Breast epithelium (tissue), 4 donors: ENCODE results near the gene CFAP119. TPM values are rescaled to one million over a fixed set of nuclear protein-coding genes. Genes with fewer than 3 reads are reported as not detected.

Experiments
- DNase-seq, 2 donors: peaks; one replicate each; pipeline ENCODE4 v3.0.0-alpha.2; 2019; ENCODE audit warnings: low spot score in 2 of 2
- H3K27ac ChIP-seq, 2 donors: fragments of 200-600 bp; sonication (generic) in 1 of 2; one replicate each; pipeline ENCODE4 v1.5.1; 2016 to 2019; ENCODE audit warnings: mild to moderate bottlenecking in 1 of 2
- H3K27me3 ChIP-seq, 2 donors: fragments of 200-600 bp; sonication (generic) in 1 of 2; one replicate each; pipeline versions ENCODE4 v1.5.1 to v1.6.0; 2017 to 2019; ENCODE audit warnings: control low read depth in 1 of 2, mild to moderate bottlenecking in 1 of 2
- H3K36me3 ChIP-seq: fragments of 200-600 bp; one replicate; pipeline ENCODE4 v1.5.1; 2019
- H3K4me1 ChIP-seq, 2 donors: fragments of 200-600 bp; sonication (generic); one replicate each; pipeline ENCODE4 v1.5.1; 2016 to 2019; ENCODE audit warnings: control low read depth in 1 of 2
- H3K4me3 ChIP-seq, 3 donors: fragments of 200-600 bp; sonication (generic); 1 replicate in 2 of 3; 2 replicates in 1 of 3; pipeline ENCODE4 v1.5.1; 2016 to 2019; ENCODE audit warnings: mild to moderate bottlenecking in 3 of 3, moderate library complexity in 2 of 3
- H3K9me3 ChIP-seq, 2 donors: fragments of 200-600 bp; sonication (generic) in 1 of 2; one replicate each; pipeline ENCODE4 v1.5.1; 2016 to 2019; ENCODE audit warnings: control low read depth in 1 of 2
- POLR2A ChIP-seq: fragments of 450-650 bp; IDR thresholded peaks from one replicate; pipeline ENCODE4 v1.6.1; 2016; ENCODE audit warnings: antibody characterized with exemption, mild to moderate bottlenecking, moderate library complexity
- POLR2AphosphoS5 ChIP-seq, 3 donors: sonication (generic); formaldehyde crosslinking; IDR thresholded peaks; one replicate each; pipeline ENCODE4 v1.6.1; 2017; ENCODE audit warnings: antibody characterized with exemption in 3 of 3
- intact Hi-C: fragments of 100-400 bp; cut with DNase I; formaldehyde crosslinking; loops from one replicate; pipeline ENCODE4 v1.15.1; 2023; ENCODE audit warnings: low total_unique reads
- total RNA-seq, 3 donors: library from RNA; depleted of rRNA; stranded (reverse); fragments of >200 nt; gene quantifications; one replicate each; pipeline ENCODE4 v1.1.0, GENCODE V29; 2016
- TF ChIP-seq, protein P1 (sequence below), 3 donors: fragments of 450-650 bp; IDR thresholded peaks; one replicate each; pipeline ENCODE4 v1.5.1; 2016 to 2017; ENCODE audit warnings: antibody characterized with exemption in 3 of 3, mild to moderate bottlenecking in 3 of 3, moderate library complexity in 3 of 3

The CFAP119 gene
- total RNA-seq, 3 donors from 2014 or later = 1.4 to 17.1 (median 13.4) TPM

GRCh38 chr16:30767767-30768465 lies 6.1 kb upstream of the CFAP119 start:
- H3K9me3 ChIP-seq = no peaks in the 10 kb centered on the region
- H3K4me3 ChIP-seq = no peak overlapping the region
- peaks cover 32% of the 10 kb centered on the region for H3K36me3 ChIP-seq
- TF ChIP-seq POLR2AphosphoS5 (IDR thresholded peaks at IDR 0.05) (no peak), POLR2A (no peak)
- TF ChIP-seq, protein P1, sequence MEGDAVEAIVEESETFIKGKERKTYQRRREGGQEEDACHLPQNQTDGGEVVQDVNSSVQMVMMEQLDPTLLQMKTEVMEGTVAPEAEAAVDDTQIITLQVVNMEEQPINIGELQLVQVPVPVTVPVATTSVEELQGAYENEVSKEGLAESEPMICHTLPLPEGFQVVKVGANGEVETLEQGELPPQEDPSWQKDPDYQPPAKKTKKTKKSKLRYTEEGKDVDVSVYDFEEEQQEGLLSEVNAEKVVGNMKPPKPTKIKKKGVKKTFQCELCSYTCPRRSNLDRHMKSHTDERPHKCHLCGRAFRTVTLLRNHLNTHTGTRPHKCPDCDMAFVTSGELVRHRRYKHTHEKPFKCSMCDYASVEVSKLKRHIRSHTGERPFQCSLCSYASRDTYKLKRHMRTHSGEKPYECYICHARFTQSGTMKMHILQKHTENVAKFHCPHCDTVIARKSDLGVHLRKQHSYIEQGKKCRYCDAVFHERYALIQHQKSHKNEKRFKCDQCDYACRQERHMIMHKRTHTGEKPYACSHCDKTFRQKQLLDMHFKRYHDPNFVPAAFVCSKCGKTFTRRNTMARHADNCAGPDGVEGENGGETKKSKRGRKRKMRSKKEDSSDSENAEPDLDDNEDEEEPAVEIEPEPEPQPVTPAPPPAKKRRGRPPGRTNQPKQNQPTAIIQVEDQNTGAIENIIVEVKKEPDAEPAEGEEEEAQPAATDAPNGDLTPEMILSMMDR (IDR thresholded peaks at IDR 0.05) = no peak
- no peak for DNase-seq
- intact Hi-C loops = no loop called here
- peaks cover 0 to 11% of the 10 kb centered on the region in 2 donors for H3K4me1 ChIP-seq
- no peak overlapping the region for H3K27ac ChIP-seq
- no peaks in the 10 kb centered on the region for H3K27me3 ChIP-seq

DNA sequence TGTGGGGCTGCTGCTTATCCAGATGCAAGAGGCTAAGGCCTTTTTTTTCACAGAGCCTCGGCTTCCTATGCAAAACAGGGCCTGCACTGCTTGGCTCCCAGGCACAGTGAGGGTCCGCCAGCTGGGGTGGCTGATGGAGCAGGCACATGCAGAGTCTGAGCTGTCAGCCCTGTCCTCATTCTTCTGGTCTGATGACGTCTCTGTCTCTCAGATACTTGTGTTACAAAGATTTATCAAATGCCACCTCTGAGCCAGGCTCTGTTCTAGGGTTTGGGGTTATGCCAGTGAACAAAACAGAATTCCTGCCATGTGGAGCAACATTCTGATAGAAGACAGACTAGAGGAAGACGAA lies 5.0 kb upstream of the CFAP119 start:
- no peak for DNase-seq
- no peaks in the 10 kb centered on the region for H3K9me3 ChIP-seq
- H3K27ac ChIP-seq = no peak overlapping the region
- H3K4me3 ChIP-seq = no peak overlapping the region
- TF ChIP-seq POLR2AphosphoS5 (IDR thresholded peaks at IDR 0.05) = no peak
- TF ChIP-seq POLR2A = no peak
- TF ChIP-seq, protein P1 (IDR thresholded peaks at IDR 0.05) = no peak
- peaks cover 0 to 13% of the 10 kb centered on the region in 2 donors for H3K4me1 ChIP-seq
- H3K27me3 ChIP-seq = no peaks in the 10 kb centered on the region
- peaks cover 27% of the 10 kb centered on the region for H3K36me3 ChIP-seq
- intact Hi-C loops = no loop called here

DNA sequence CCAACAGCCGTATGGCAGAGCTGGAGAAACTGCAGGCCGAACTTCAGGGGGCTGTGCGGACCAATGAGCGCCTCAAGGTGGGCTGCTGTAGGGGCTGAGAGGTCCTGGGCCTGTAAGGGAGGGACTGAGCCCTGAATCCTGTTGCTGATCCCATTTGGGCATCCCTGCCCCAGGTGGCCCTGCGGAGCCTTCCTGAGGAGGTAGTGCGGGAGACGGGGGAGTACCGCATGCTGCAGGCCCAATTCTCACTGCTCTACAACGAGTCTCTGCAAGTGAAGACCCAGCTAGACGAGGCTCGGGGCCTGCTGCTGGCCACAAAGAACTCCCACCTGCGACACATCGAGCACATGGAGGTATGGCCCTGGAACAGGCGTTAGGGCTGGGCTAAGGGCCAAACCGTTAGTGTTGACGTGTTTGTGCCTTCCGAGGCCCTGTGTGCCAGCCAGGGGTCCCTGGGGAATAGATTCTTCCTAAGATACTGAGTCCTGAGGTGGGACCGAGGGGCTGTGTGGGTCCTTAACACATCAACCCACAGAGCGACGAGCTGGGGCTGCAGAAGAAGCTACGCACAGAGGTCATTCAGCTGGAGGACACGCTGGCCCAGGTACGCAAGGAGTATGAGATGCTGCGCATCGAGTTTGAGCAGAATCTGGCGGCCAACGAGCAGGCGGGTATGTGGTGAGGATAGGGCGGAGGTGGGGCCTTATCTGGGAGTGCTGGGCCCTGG lies 4.5 kb upstream of the CFAP119 start:
- Histone ChIP-seq H3K4me3 (no peak overlapping the region), H3K4me1 (peaks cover 0 to 13% of the 10 kb centered on the region in 2 donors), H3K36me3 (peaks cover 24% of the 10 kb centered on the region), H3K27ac (no peak overlapping the region), H3K27me3 (no peaks in the 10 kb centered on the region), H3K9me3 (no peaks in the 10 kb centered on the region)
- no peak for DNase-seq
- TF ChIP-seq POLR2A (no peak), POLR2AphosphoS5 (IDR thresholded peaks at IDR 0.05) (no peak)
- TF ChIP-seq, protein P1 (IDR thresholded peaks at IDR 0.05) = no peak
- intact Hi-C loops = no loop called here

DNA sequence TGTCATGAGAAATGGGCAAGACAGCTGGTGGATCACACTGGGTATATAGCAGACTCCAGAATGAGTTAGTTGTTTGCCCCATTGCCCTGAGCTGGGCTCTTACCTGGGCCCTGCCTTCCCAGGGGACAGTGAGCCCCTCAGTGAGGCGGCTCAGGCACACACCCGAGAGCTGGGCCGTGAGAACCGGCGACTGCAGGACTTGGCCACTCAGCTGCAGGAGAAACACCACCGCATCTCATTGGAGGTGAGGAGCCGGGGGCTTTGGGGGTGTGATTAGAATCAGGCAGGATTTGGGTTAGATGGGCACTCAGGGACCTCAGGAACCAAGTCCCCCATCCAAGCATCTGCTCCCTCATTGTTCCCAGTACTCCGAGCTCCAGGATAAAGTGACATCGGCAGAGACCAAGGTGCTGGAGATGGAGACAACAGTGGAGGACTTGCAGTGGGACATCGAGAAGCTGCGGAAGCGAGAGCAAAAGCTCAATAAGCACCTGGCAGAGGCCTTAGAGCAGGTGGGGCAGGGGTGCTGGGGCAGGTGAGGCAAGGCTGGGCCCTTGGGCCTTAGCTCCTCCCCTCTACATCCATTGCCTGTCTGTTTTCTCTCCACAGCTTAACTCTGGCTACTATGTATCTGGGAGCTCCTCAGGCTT lies 3.1 kb upstream of the CFAP119 start:
- DNase-seq = no peak
- Histone ChIP-seq H3K4me1 (peaks cover 3 to 19% of the 10 kb centered on the region in 2 donors), H3K27ac (no peak overlapping the region), H3K9me3 (no peaks in the 10 kb centered on the region), H3K4me3 (no peak overlapping the region), H3K36me3 (peaks cover 24% of the 10 kb centered on the region), H3K27me3 (no peaks in the 10 kb centered on the region)
- intact Hi-C loops = no loop called here
- TF ChIP-seq POLR2A (no peak), POLR2AphosphoS5 (IDR thresholded peaks at IDR 0.05) (no peak)
- TF ChIP-seq, protein P1 (IDR thresholded peaks at IDR 0.05) = no peak

DNA sequence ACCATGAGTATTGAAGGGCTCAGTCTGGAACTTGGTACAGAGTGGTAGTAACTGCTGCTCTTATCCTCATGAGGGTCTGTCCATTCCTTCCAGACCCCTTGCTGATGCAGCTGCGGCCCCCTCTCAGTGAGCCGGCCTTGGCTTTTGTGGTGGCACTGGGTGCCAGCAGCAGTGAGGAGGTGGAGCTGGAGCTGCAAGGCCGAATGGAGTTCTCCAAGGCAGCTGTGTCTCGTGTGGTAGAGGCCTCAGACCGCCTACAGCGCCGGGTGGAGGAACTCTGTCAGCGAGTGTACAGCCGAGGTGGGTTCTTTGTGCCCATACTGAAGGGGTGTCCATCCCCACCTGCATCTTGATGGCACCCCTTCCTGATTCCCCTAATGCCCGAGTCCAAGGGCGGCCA lies 2.2 kb upstream of the CFAP119 start:
- peaks cover 24% of the 10 kb centered on the region for H3K36me3 ChIP-seq
- intact Hi-C loops = no loop called here
- TF ChIP-seq POLR2A (no peak), POLR2AphosphoS5 (IDR thresholded peaks at IDR 0.05) (no peak)
- TF ChIP-seq, protein P1 (IDR thresholded peaks at IDR 0.05) = no peak

More for the DNA sequence above, 2.2 kb upstream of the CFAP119 start:
- Histone ChIP-seq H3K4me1 (peaks cover 3 to 19% of the 10 kb centered on the region in 2 donors), H3K27me3 (no peaks in the 10 kb centered on the region), H3K27ac (no peak overlapping the region), H3K9me3 (no peaks in the 10 kb centered on the region), H3K4me3 (no peak overlapping the region)
- no peak for DNase-seq
